PC-9 (cell line): ENCODE results near the gene LAPTM5.

Source experiments
- CTCF ChIP-seq: fragments of 200-600 bp; sonication (generic); conservative IDR thresholded peaks from 2 replicates; pipeline ENCODE4 v1.6.1; 2017; ENCODE audit warnings: mixed run types, antibody characterized with exemption, mild to moderate bottlenecking, moderate library complexity
- EZH2 ChIP-seq: fragments of 200-600 bp; sonication (generic); IDR thresholded peaks from 2 replicates; pipeline ENCODE4 v1.8.0; 2017; ENCODE audit warnings: antibody characterized with exemption, low read depth

GRCh38 chr1:30689901-30690645 is 67.5 kb downstream of the LAPTM5 start:
- TF ChIP-seq EZH2 (no peak), CTCF (no peak)
